GM19023 (cell line): ENCODE data around the gene DCBLD2.
"Not testable (repeated sequence)": the region's sequence is repeated elsewhere in the genome, so short reads cannot be mapped to it uniquely, and the experiment has no call there.

Experiments used
- ATAC-seq: cut with Tn5 transposase; IDR thresholded peaks from one replicate; pipeline ENCODE4 v1.9.1; 2021; ENCODE audit warnings: mild to moderate bottlenecking, moderate library complexity; ENCODE audit not compliant: unreplicated experiment

Gene DCBLD2

GRCh38 chr3:98892263-98892662 is 9.2 kb downstream of the DCBLD2 start:
- ATAC-seq: no peak

- ATAC-seq: no peak
These were observed 10.3 kb downstream of the DCBLD2 start for GRCh38 chr3:98890965-98891910.

- ATAC-seq: no peak
These were observed 11.2 kb downstream of the DCBLD2 start for GRCh38 chr3:98890181-98890835.

- no peak for ATAC-seq
These were observed 13.8 kb downstream of the DCBLD2 start for GRCh38 chr3:98887684-98888083.

- no peak for ATAC-seq
These were observed 15.0 kb downstream of the DCBLD2 start for GRCh38 chr3:98886525-98886924.

- no peak for ATAC-seq
These were observed 15.6 kb downstream of the DCBLD2 start for GRCh38 chr3:98885851-98886250.

GRCh38 chr3:98884675-98885371 is 16.7 kb downstream of the DCBLD2 start:
- no peak for ATAC-seq

GRCh38 chr3:98882614-98883333 is 18.7 kb downstream of the DCBLD2 start:
- not testable (repeated sequence) for ATAC-seq

GRCh38 chr3:98877132-98877531 is 24.4 kb downstream of the DCBLD2 start:
- ATAC-seq: no peak

- no peak for ATAC-seq
These were observed 26.0 kb downstream of the DCBLD2 start for GRCh38 chr3:98875535-98875934.

GRCh38 chr3:98874602-98875249 is 26.8 kb downstream of the DCBLD2 start:
- no peak for ATAC-seq

- ATAC-seq: no peak
These were observed 32.1 kb downstream of the DCBLD2 start for GRCh38 chr3:98869391-98869790.

- not testable (repeated sequence) for ATAC-seq
These were observed 43.5 kb downstream of the DCBLD2 start for GRCh38 chr3:98857971-98858370.

GRCh38 chr3:98857258-98857657 is 44.2 kb downstream of the DCBLD2 start:
- not testable (repeated sequence) for ATAC-seq

GRCh38 chr3:98856724-98857123 is 44.8 kb downstream of the DCBLD2 start:
- no peak for ATAC-seq

- no peak for ATAC-seq
These were observed 45.6 kb downstream of the DCBLD2 start for GRCh38 chr3:98855806-98856400.

GRCh38 chr3:98848108-98848507 is 53.4 kb downstream of the DCBLD2 start:
- no peak for ATAC-seq

GRCh38 chr3:98846101-98846500 is 55.4 kb downstream of the DCBLD2 start:
- no peak for ATAC-seq

- ATAC-seq: no peak
These were observed 58.1 kb downstream of the DCBLD2 start for GRCh38 chr3:98843266-98843959.
